Fibroblast of villous mesenchyme (primary cell): ENCODE data around the gene CALR. TPM values are rescaled to one million over a fixed set of nuclear protein-coding genes. Genes with fewer than 3 reads are reported as not detected.

Experiments used
- DNase-seq: peaks from one replicate; pipeline ENCODE4 v3.0.0-alpha.2; 2010; ENCODE audit warnings: low read depth
- H3K4me3 ChIP-seq: 2 replicates; pipeline ENCODE4 v1.5.1; 2011; ENCODE audit warnings: low read depth, mild to moderate bottlenecking, low read length
- CTCF ChIP-seq: IDR thresholded peaks from 2 replicates; pipeline ENCODE4 v1.5.1; 2012; ENCODE audit warnings: low read depth, mild to moderate bottlenecking, low read length; ENCODE audit not compliant: insufficient read depth
- small RNA-seq: library from RNA; depleted of rRNA; stranded (forward); fragments of <200 nt; gene quantifications from one replicate; pipeline ENCODE3, GENCODE V24; 2012
- total RNA-seq: library from RNA; depleted of rRNA; stranded (reverse); fragments of >200 nt; gene quantifications from 2 replicates; pipeline ENCODE4 v1.2.3, GENCODE V29; 2012

Gene CALR
- total RNA-seq, 1 donor, result 2,588 TPM

- DNase-seq, result no peak
- TF ChIP-seq CTCF, result no peak
- no peak overlapping the region for H3K4me3 ChIP-seq
Measured at GRCh38 chr19:12990853-12991252, 52.4 kb downstream of the CALR start.

GRCh38 chr19:12991296-12991695 is 52.9 kb downstream of the CALR start:
- TF ChIP-seq CTCF, result no peak
- no peak for DNase-seq
- H3K4me3 ChIP-seq, result no peak overlapping the region

- H3K4me3 ChIP-seq, result no peak overlapping the region
- no peak for DNase-seq
- TF ChIP-seq CTCF, result no peak
Measured at GRCh38 chr19:12992729-12993128, 54.3 kb downstream of the CALR start.

- TF ChIP-seq CTCF, result no peak
- no peak overlapping the region for H3K4me3 ChIP-seq
- no peak for DNase-seq
Measured at GRCh38 chr19:12993562-12993961, 55.2 kb downstream of the CALR start.

Small RNAs within 50 kb of the gene (small RNA-seq; reads per million reads assigned to genes)
- 1.1 reads per million, percentile 19 among the genes with 10 or more reads in this experiment for gene MIR5695
- 0.66 reads per million for gene MIR6515

Other genes starting within 250 kb of the CALR start
- gene FBXW9, start 242.0 kb upstream of the CALR start, total RNA-seq, result 7.3 and 15.1 TPM in 2 replicates
- 36.7 and 53.1 TPM in 2 replicates for gene TNPO2, start 214.7 kb upstream of the CALR start, total RNA-seq
- 127 and 153 TPM in 2 replicates for gene TRIR, start 203.9 kb upstream of the CALR start, total RNA-seq
- gene GET3, start 201.1 kb upstream of the CALR start, total RNA-seq, result 79.2 and 82.5 TPM in 2 replicates
- gene BEST2, start 186.8 kb upstream of the CALR start, total RNA-seq, result not detected in 2 replicates
- gene HOOK2, start 163.1 kb upstream of the CALR start, total RNA-seq, result 12.2 and 15.1 TPM in 2 replicates
- gene JUNB, start 147.1 kb upstream of the CALR start, total RNA-seq, result 88.1 and 107 TPM in 2 replicates
- gene PRDX2, start 136.8 kb upstream of the CALR start, total RNA-seq, result 222 and 230 TPM in 2 replicates
- not detected in 2 replicates for gene THSD8, start 136.5 kb upstream of the CALR start, total RNA-seq
- gene RNASEH2A, start 132.0 kb upstream of the CALR start, total RNA-seq, result 20.0 and 22.9 TPM in 2 replicates
- not detected in 2 replicates for gene RTBDN, start 104.0 kb upstream of the CALR start, total RNA-seq
- under 0.01 TPM in 2 replicates for gene MAST1, start 100.1 kb upstream of the CALR start, total RNA-seq
- gene DNASE2, start 57.2 kb upstream of the CALR start, total RNA-seq, result 14.7 and 18.7 TPM in 2 replicates
- not detected in 2 replicates for gene KLF1, start 51.4 kb upstream of the CALR start, total RNA-seq
- gene GCDH, start 47.4 kb upstream of the CALR start, total RNA-seq, result 17.3 and 19.6 TPM in 2 replicates
- gene SYCE2, start 19.3 kb upstream of the CALR start, total RNA-seq, result under 0.01 TPM in 2 replicates
- 65.2 and 70.2 TPM in 2 replicates for gene FARSA, start 4.9 kb upstream of the CALR start, total RNA-seq
- 91.1 and 92.8 TPM in 2 replicates for gene RAD23A, start 7.3 kb downstream of the CALR start, total RNA-seq
- 18.6 and 24.8 TPM in 2 replicates for gene GADD45GIP1, start 18.6 kb downstream of the CALR start, total RNA-seq
- not detected in 2 replicates for gene DAND5, start 31.0 kb downstream of the CALR start, total RNA-seq
- 29.6 and 30.2 TPM in 2 replicates for gene NFIX, start 56.9 kb downstream of the CALR start, total RNA-seq
- gene LYL1, start 164.2 kb downstream of the CALR start, total RNA-seq, result 2.6 and 3.9 TPM in 2 replicates
- gene TRMT1, start 178.1 kb downstream of the CALR start, total RNA-seq, result 25.4 and 25.9 TPM in 2 replicates
- 95.0 and 104 TPM in 2 replicates for gene NACC1, start 179.7 kb downstream of the CALR start, total RNA-seq
- gene STX10, start 211.8 kb downstream of the CALR start, total RNA-seq, result 58.3 and 69.9 TPM in 2 replicates
- 22.0 and 28.7 TPM in 2 replicates for gene IER2, start 211.8 kb downstream of the CALR start, total RNA-seq